Endothelial cell (in vitro differentiated cells): ENCODE data around the gene RABEP1. TPM values are rescaled to one million over a fixed set of nuclear protein-coding genes. Genes with fewer than 3 reads are reported as not detected.
"Not testable (repeated sequence)": the region's sequence is repeated elsewhere in the genome, so short reads cannot be mapped to it uniquely, and the experiment has no call there.

Experiments
- DNase-seq: peaks from one replicate; pipeline ENCODE4 v3.0.0; 2021; ENCODE audit warnings: low spot score
- H3K27ac Mint-ChIP-seq: one replicate; pipeline ENCODE4 v1.8.0; 2021; ENCODE audit warnings: mixed read lengths, inconsistent platforms; ENCODE audit not compliant: unreplicated experiment
- H3K27me3 Mint-ChIP-seq: one replicate; pipeline ENCODE4 v1.8.0; 2021; ENCODE audit warnings: mild to moderate bottlenecking, moderate library complexity, mixed read lengths, inconsistent platforms; ENCODE audit not compliant: unreplicated experiment
- H3K36me3 Mint-ChIP-seq: one replicate; pipeline ENCODE4 v1.8.0; 2021; ENCODE audit warnings: mild to moderate bottlenecking, low read depth, mixed read lengths, inconsistent platforms; ENCODE audit not compliant: unreplicated experiment
- H3K4me1 Mint-ChIP-seq: one replicate; pipeline ENCODE4 v1.8.0; 2021; ENCODE audit warnings: mild to moderate bottlenecking, mixed read lengths, inconsistent platforms; ENCODE audit not compliant: unreplicated experiment
- H3K4me3 Mint-ChIP-seq: one replicate; pipeline ENCODE4 v1.8.0; 2021; ENCODE audit warnings: mild to moderate bottlenecking, mixed read lengths, inconsistent platforms; ENCODE audit not compliant: unreplicated experiment
- H3K9me3 Mint-ChIP-seq: one replicate; pipeline ENCODE4 v1.8.0; 2021; ENCODE audit warnings: mixed read lengths, inconsistent platforms; ENCODE audit not compliant: unreplicated experiment
- CTCF ChIP-seq: fragments of 200-600 bp; sonication (generic); IDR thresholded peaks from one replicate; pipeline ENCODE4 v1.5.0; 2021; ENCODE audit warnings: antibody characterized with exemption; ENCODE audit not compliant: unreplicated experiment
- total RNA-seq: library from RNA; stranded (reverse); fragmentation: NEBNext Ultra II Directional; extraction: Animal tissue kit (Norgen Biotek cat#: 25700); gene quantifications from one replicate; pipeline ENCODE4 v1.2.1, GENCODE V29; 2021; ENCODE audit not compliant: unreplicated experiment

Gene RABEP1
- total RNA-seq, 1 donor from 2014 or later, result 64.8 TPM

DNA sequence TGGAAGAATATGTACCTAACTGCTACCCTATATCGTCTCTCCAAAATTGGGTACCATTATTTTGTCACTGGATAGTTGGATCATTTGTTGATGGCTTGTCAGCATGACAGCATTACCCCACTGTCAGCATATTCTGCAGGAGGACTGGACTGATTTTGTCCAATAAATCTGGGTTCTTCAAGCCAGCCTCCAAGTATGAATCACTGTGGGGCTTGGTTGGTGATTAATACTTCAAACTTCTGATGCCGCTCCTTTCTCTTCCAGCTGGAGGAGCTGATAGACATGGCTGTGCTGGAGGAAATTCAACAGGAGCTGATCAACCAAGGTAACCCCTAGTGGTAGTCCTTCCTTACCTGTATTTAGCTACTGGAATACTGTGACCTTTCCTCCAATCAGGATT lies 140.4 kb downstream of the RABEP1 start:
- no peak overlapping the region for H3K4me3 Mint-ChIP-seq
- peaks cover 11% of the 10 kb centered on the region for H3K36me3 Mint-ChIP-seq
- H3K27me3 Mint-ChIP-seq, result peaks cover 2% of the 10 kb centered on the region
- peaks cover 13% of the 10 kb centered on the region for H3K4me1 Mint-ChIP-seq
- TF ChIP-seq CTCF, result no peak
- H3K27ac Mint-ChIP-seq, result no peak overlapping the region
- no peaks in the 10 kb centered on the region for H3K9me3 Mint-ChIP-seq
- DNase-seq, result no peak

GRCh38 chr17:5424909-5425308 lies 142.8 kb downstream of the RABEP1 start:
- H3K27ac Mint-ChIP-seq, result no peak overlapping the region
- H3K9me3 Mint-ChIP-seq, result no peaks in the 10 kb centered on the region
- no peak for TF ChIP-seq CTCF
- peaks cover 24% of the 10 kb centered on the region for H3K36me3 Mint-ChIP-seq
- H3K4me3 Mint-ChIP-seq, result no peak overlapping the region
- peaks cover 2% of the 10 kb centered on the region for H3K27me3 Mint-ChIP-seq
- DNase-seq, result no peak
- peaks cover 13% of the 10 kb centered on the region for H3K4me1 Mint-ChIP-seq

DNA sequence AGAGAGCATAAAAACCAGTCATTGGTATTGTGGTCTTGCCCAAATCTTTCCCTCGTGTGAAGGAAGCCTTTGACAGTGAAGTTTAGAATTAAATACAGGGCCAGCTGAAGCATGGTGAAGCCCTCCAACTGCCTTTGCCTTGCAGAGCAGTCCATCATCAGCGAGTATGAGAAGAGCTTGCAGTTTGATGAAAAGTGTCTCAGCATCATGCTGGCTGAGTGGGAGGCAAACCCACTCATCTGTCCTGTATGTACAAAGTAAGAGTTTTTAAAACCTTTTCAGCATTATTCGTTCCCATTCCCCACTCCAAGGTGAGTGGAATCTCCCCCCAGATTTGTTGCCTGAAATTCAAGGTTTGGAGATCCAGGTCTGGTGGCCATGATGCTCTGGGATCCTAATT lies 143.7 kb downstream of the RABEP1 start:
- no peak overlapping the region for H3K27ac Mint-ChIP-seq
- H3K4me1 Mint-ChIP-seq, result peaks cover 6% of the 10 kb centered on the region

GRCh38 chr17:5429191-5429887 lies 147.3 kb downstream of the RABEP1 start:
- no peaks in the 10 kb centered on the region for H3K4me1 Mint-ChIP-seq
- DNase-seq, result no peak
- H3K36me3 Mint-ChIP-seq, result peaks cover 55% of the 10 kb centered on the region
- no peak for TF ChIP-seq CTCF
- H3K27me3 Mint-ChIP-seq, result peaks cover 4% of the 10 kb centered on the region
- H3K4me3 Mint-ChIP-seq, result peak overlapping the region; percentile 3
- peak overlapping the region; percentile 59 for H3K27ac Mint-ChIP-seq
- H3K9me3 Mint-ChIP-seq, result no peaks in the 10 kb centered on the region

More for the DNA sequence above, 143.7 kb downstream of the RABEP1 start:
- Mint-ChIP-seq H3K36me3 (peaks cover 29% of the 10 kb centered on the region), H3K27me3 (peaks cover 4% of the 10 kb centered on the region), H3K4me3 (peak overlapping the region; percentile 6), H3K9me3 (no peaks in the 10 kb centered on the region)
- no peak for DNase-seq
- no peak for TF ChIP-seq CTCF

DNA sequence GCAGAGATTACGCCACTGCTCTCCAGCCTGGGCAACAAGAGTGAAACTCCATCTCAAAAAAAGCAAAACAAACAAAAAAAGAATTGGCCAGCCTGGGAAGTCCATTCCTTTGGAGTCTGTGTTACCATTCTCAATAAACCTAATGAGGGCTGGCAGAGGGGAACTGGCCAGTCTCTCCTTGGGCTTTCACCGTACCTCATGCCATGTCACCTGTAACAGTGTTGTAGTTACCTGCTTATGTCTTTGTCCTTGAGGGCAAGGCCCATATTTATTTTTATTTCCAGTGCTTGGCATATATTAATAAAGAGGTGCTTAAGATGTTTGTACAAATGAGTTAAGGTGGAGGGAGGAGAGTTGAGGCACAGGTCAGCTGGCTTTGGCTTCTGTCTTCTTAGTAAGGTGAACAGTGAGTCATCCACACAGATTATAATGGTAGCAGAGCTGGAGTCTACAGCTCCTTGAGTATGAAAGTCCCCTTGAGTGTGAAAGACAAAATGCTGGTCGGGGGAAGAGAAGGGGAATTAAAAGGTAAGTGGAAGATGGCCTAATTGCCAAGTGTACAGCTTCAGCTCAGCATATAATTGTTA lies 148.4 kb downstream of the RABEP1 start:
- H3K27ac Mint-ChIP-seq, result peak overlapping the region; percentile 68
- DNase-seq, result no peak
- peaks cover 4% of the 10 kb centered on the region for H3K27me3 Mint-ChIP-seq
- H3K9me3 Mint-ChIP-seq, result no peaks in the 10 kb centered on the region
- H3K4me1 Mint-ChIP-seq, result no peaks in the 10 kb centered on the region
- H3K36me3 Mint-ChIP-seq, result peaks cover 54% of the 10 kb centered on the region
- H3K4me3 Mint-ChIP-seq, result peak overlapping the region; percentile 74
- no peak for TF ChIP-seq CTCF

- H3K4me3 Mint-ChIP-seq, result peak overlapping the region; percentile 3
- not testable (repeated sequence) for H3K9me3 Mint-ChIP-seq, H3K27ac Mint-ChIP-seq, H3K27me3 Mint-ChIP-seq, H3K4me1 Mint-ChIP-seq, DNase-seq
- peaks cover 47% of the 10 kb centered on the region for H3K36me3 Mint-ChIP-seq
Measured at GRCh38 chr17:5431234-5431633, 149.2 kb downstream of the RABEP1 start.
